Measurements from ENCODE around the gene SPATA3. TPM values are rescaled to one million over a fixed set of nuclear protein-coding genes. Genes with fewer than 3 reads are reported as not detected.
A peak's percentile ranks its signal among the peaks of the same experiment; 100 is the strongest.

SPATA3 gene
- total RNA-seq, 1 experiment from 2014 or later: not detected

DNA sequence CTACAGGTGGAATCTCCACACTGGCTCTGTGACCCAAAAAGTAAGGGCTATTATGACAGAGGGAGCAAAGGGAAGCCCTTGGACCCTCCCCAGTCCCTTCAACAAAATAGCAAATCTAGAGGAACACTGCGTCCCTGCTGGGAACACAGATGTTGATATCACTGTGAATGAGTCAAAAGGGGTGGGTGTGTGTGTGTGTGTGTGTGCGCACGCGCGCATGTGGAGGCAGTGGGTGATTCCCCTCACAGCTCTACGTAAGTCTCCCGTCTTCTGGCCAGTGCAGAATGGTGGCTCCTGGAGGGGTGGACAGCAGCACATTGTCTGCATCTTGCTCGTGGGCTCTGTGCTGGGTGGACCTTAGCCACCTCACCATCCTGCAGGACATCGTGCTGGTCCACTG lies 33.6 kb downstream of the SPATA3 start:
- no peak for DNase-seq (ENCODE audit: low read depth)

DNA sequence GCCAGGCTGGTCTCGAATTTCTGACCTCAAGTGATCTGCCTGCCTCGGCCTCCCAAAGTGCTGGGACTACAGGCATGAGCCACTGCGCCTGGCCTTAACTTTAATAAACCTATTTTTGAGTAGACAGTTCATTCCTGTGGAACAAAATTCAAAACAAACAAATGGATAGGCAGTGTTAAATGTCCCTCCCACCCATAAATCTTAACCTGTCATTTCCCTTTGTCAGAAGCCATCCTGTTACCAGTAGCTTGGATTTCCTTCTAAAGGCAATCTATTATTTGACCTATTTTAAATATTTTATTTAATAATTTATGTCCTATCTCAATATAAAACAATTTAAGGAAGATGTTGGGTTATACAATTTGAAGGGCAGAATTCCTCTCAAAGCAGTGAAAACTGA lies 34.8 kb downstream of the SPATA3 start:
- no peak for DNase-seq (ENCODE audit: low read depth)

DNA sequence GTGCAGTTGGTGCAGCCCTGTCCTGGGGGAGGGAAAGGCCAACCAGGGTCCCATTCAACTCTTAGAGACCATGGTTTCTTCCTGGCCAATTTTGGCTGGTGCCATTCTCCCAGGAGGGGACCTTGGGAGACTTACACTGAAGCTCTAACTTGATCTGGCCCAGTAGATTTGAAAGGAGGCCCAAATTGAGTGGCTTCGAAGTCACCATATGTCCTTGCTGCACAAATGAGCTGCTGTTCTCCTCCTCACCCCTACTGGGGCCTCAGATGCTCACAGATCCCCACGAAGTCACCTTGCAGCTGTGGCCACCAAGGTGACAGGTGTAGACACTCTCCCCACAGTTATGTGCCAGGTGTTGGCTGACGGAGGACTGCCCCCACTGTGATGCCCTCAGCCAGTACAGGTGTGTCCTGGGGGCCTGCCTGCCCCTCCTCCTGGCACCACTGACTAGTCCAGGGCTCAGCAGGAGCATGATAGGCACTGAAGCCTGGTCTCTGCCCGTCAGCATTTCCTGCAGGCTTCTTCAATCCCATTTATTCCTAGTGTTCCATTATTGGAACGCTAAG lies 36.7 kb downstream of the SPATA3 start:
- no peak for DNase-seq (ENCODE audit: low read depth)

DNA sequence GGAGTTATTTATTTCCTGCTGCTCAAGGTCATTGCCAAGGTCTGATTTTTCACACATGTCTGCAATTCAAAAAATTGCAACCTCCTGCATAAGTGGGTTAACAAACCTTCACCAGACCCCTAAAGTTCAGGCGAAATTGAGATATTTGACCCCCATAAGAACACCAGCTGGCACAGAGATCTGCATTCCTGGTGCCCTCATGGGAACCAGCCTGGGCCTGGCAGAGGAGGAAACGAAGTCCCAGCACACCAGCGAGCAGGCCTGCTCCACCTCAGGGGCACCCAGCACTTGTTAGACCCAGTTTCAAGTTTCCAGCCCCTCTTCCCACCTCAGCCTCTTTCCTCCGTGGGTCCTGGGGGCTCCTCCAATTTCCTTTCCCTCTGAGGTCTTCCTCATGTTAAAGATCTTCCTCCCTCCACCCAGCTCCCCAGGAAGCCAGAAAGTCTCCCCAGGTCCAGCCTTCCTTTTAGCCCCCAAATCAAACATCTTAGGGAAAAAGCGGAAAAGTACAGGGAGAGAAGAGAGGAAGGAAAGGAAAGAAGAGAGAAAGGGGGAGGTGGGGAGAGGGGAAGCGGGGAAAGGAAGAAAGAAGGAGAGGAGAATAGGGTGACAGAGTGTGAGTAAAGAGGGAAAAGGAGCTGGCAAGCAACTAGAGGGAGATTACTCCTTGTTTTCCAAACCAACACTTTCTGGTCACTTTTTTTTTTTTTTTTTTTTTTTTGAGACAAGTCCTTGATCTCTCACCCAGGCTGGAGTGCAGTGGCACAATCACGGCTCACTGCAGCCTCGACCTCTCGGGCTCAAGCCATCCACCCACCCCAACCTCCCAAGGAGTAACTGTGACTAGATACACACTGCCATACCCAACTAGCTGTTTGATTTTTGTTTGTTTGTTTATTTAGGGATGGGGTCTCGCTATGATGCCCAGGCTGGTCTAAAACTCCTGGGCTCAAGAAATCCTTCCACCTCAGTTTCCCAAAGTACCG lies 37.5 kb downstream of the SPATA3 start:
- no peak for DNase-seq (ENCODE audit: low read depth)

DNA sequence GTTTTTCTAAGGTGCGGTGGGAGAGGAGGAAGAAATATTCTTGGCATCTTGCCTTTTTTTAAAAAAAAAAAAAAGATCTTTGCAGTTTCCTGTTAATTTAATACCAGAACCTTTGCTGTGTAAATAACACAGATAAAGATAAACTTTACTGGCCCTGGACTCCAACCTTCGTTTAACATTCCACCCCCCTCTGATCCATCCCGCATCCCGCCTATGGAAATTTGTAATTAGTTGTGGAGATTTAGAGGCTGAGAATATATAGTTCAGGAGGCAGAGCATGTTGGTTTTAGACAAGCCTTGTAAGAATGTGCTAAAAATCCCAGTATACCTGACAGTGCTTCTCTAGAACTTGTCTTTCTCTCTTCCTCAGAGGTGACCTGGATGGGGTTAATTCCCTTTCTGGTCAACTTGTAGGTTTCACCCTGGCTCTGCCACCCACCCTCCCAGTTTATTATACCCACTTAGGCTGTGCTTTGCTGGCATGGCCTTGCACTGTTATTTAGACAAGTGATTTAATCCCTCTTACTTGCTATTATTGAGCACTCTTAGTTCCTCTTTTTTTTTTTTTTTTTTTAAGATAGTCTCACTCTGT lies 38.5 kb downstream of the SPATA3 start:
- no peak for DNase-seq (ENCODE audit: low read depth)

DNA sequence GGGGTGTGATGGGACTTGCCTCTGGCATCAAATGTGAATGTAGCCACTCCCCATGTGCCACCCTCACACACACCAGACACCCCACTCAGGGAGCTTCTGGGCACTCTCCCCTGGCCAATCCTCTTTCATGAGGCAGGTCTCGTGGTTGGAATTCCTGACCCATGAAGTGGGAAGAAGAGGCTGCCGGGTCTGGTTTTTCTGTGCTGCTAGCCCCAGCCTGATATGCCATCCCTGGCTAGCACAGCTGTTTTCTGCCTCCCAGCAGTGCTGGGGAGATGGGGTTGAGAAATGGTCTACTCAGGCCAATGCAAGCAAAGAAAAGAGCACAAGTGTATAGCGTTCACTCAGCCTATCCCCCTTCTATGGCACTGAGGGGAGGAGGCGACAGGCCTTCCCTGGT lies 40.2 kb downstream of the SPATA3 start:
- no peak for DNase-seq (ENCODE audit: low read depth)

DNA sequence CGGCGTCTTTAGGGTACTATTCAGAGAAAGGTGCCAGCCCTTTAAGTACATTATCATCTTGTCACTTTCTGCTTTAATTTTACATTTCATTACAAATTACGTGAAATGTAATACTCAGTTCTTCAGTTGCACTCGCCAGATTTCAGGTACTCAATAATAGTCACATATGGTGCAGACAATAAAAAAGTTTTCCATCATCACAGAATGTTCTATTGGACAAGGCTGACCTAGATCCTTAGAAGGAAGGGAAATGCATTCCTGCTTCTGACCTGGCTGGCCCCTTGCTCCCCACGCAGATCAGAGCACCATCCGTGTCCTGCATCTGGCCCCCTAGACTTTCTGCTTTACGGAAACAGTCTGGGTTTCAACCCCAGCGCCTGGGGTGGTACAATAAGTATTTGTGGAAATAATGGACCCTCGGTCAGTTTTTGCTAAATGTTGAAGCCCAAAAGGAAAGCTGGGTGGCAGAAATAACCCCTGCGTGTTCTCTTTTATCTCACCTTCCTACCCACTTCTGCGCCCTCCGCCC lies 40.7 kb downstream of the SPATA3 start:
- no peak for DNase-seq (ENCODE audit: low read depth)

DNA sequence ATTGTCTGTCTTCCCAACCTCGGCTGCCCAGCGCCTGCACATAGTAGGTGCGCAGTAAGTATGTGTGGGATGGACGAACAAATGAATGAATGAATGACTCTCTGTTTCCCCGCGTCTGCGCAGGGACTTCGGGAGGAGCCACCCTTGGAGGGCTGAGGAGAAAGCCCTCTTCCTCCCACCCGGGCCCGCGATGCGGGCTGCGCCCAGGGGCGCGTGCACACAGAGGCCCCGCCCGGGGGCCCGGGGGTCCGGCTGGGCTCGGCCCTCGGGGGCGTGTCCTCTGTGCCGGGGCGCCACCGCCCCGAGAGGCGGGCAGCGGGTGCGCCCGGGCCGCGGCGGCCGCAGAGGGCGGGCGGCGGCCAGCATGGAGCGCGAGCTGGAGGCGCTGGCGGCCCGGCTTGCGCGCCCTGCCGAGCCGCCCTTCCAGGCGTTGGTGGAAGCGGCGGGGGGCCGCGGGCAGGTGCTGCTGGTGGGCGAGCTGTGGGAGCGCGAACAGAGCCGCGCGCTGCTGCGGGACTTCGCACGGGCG lies 41.3 kb downstream of the SPATA3 start, which contains the start of gene C2orf72:
TSS of gene C2orf72 (plus strand) at position 322 of the 529 bp plus-strand sequence. CDS start at position 365, 43 bp downstream.
- no peak for DNase-seq (ENCODE audit: low read depth)

DNA sequence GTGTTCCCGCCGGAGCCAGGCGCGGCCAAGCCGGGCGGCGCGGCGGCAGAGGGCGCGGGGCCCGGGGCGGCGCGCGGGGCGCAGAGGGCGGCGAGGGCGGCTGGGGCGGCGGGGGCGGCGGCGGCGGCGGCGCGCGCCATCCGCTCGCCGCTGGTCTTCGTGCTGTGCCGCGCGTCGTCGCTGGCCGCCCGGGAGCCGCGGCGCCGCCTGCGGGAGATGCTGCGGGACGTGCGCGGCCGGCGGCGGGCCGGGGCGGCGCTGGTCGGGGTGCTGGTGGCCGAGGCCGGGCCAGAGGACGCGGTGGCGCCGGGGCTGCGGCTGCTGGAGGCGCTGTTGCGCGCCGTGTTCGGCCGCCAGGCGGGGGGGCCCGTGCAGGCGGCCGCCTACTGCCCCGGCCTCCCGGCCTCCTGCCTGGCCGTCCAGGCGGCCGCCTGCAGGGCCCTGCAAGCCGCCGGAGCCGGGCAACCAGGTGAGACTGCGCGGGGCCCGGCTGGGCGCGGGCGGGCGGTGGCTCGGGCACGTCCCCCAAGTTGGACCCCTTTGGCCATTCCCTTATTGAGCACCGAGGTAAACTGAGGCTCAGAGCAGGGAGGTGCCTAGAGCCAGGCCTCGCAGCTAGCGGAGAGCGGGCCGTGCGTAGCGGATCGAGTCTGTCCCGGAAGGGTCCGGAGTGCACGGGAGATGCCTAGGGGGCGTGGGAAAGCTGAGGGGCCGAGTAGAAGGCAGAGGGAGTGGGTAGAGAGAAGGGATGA lies 42.0 kb downstream of the SPATA3 start:
- no peak for DNase-seq (ENCODE audit: low read depth)

DNA sequence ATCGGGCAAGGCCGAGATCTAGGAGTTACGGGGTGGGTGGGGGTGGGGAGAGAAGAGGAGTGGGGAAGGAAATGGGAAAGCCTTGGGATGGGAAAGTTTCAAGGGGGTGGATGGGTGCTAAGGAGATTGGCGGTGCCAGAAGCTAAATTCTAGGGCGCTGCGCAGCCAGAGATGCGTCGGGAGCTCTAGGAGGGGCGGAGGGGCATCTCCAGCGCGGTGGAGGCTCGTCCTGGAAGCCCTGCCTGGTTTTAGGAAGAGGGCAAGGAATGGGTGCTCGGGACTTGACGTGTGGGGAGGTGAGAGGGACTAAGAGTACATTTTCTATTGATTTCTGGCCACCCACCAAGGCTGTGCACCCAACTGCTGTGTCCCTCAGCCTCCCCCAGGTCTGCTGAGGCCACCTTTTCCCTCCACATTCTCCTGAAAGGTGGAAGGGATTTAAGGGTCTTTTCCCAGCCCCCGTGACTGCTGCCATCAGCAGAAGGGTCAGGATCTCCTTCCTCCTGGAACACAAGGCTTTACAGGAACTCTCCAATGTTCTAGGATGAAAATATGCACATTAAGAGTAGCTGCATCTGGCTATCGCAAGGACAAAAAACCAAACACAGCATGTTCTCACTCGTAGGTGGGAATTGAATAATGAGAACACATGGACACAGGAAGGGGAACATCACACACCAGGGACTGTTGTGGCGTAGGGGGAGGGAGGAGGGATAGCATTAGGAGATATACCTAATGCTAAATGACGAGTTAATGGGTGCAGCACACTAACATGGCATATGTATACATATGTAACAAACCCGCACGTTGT lies 42.8 kb downstream of the SPATA3 start:
- DNase-seq (ENCODE audit: low read depth): no peak

DNA sequence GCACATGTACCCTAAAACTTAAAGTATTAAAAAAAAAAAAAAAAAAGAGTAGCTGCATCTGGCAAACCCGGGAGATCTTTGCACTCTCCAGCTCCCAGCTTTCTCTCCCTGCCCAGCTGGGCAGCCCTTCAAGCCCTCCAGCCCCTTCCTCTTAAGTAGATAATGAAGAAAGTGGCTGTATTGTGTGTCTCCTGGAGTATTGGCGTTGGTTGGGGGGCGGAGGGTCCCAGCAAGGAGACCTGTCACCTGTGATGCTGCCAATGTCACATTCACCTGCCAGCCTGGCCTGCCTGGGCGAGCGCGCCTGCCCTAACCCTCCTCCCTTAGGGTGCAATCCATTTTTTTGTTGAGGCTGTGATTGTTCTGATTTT lies 43.4 kb downstream of the SPATA3 start:
- no peak for DNase-seq (ENCODE audit: low read depth)

DNA sequence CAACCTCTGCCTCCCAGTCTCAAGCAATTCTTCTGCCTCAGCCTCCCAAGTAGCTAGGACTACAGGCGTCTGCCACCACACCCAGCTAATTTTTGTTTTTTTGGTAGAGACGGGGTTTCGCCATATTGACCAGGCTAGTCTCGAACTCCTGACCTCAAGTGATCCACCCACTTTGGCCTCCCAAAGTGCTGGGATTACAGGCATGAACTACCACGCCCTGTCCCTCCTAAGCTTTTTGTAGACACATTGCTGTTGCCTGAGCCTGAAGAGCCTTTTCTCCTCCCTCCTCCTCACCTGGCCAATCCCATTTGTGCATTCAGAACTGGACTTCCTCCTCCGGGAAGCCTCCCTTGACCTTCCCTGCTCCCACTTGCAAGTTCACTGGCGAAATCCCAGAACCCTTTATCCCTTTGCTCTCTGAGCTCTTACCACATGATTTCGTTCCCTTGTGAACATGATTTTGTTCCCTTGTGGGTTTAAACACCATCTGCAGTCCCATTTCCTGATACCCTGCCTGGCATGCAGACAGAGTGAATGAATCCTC lies 44.0 kb downstream of the SPATA3 start:
- no peak for DNase-seq (ENCODE audit: low read depth)

DNA sequence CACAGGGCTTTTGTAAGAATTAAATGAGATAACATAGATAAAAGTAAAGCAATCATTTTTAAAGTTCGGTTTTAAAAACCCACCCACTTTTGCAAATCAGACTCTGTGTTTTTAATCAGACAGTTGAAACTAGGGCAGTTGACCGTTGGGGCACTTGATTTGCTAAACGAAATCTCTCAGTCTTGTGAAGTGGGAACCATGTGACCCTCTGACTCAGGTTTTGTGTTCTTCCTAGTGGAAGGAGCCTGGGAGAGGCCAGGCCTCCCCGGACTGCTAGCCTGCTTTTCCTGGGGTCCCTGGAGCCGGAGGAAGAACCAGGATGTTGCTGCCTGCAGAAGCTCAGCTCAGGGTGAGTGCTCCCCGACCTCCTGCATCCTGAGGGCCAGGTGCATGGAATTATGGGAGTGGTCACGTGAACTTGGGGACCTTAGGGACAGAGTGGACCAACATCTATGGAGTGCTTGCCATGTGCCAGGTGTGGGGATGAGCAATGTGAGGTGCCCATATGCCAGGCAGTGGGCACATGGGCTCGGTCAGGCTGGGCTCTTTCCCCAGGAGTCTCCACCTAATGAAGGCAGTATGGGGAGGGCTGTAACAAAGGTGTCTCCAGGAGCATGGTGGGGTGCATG lies 45.3 kb downstream of the SPATA3 start:
- peak; percentile 38 for DNase-seq (ENCODE audit: low read depth)

DNA sequence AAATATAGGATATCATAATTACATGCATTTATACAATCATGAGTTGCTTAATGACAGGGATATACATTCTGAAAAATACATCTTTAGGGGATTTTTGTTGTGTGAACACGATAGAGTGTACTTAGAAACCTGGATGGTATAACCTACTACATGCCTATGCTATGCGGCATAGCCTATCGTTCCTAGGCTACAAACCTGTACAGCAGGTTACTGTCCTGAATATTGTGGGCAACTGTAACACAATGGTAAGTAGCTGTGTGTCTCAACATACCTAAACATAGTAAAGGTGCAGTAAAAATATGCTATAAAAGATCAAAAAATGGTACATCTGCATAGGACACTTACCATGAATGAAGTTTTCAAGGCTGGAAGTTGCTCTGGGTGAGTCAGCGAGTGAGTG lies 47.9 kb downstream of the SPATA3 start:
- DNase-seq (ENCODE audit: low read depth): no peak

DNA sequence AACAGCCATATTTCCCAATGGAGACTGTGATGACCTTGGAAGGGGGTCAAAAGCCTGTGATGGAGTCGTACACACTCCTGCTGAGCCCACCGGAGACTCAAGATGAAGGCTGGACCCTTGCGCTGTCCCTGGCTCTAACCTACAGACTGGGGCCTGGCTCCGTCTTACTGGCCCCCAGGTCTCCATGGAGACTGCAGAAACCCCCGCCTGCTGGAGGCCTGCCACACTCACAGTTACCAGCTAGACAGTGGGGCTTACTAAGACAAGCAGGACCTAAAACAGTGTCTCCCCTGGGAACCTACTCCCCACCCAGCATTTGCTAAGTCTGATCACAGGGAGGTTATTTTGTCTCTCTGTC lies 51.0 kb downstream of the SPATA3 start:
- DNase-seq (ENCODE audit: low read depth): no peak

DNA sequence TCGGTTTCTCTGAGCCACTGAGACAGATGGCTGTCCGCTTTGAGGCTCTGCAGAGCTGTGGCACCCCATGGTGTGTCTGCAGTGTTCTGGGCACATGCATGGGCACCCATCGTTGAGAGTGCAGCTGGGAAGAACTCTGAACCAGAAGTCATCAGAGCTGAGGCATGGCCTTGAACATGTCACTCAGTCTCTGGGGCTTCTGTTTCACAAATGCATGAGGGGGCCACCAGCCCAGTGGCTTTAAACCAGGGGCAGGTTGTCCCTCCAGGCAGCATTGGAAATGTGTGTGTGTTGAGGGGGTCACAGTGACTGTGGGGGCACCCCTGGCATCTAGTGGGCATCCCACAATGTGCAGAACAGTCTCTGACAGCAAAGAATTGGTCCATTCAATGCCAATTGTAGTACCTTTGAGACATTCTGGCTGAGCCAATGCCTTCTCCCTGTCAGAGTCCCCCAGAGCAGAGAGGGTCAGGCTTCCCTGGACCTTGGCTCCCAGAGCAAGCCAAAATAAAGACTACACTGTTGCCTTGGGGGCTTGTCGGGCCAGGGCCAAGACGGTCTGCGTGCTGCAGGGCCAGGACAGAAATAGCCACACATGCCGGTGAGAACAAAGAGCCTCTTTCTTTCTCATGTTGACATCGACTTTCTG lies 51.5 kb downstream of the SPATA3 start:
- DNase-seq (ENCODE audit: low read depth): peak; percentile 47

DNA sequence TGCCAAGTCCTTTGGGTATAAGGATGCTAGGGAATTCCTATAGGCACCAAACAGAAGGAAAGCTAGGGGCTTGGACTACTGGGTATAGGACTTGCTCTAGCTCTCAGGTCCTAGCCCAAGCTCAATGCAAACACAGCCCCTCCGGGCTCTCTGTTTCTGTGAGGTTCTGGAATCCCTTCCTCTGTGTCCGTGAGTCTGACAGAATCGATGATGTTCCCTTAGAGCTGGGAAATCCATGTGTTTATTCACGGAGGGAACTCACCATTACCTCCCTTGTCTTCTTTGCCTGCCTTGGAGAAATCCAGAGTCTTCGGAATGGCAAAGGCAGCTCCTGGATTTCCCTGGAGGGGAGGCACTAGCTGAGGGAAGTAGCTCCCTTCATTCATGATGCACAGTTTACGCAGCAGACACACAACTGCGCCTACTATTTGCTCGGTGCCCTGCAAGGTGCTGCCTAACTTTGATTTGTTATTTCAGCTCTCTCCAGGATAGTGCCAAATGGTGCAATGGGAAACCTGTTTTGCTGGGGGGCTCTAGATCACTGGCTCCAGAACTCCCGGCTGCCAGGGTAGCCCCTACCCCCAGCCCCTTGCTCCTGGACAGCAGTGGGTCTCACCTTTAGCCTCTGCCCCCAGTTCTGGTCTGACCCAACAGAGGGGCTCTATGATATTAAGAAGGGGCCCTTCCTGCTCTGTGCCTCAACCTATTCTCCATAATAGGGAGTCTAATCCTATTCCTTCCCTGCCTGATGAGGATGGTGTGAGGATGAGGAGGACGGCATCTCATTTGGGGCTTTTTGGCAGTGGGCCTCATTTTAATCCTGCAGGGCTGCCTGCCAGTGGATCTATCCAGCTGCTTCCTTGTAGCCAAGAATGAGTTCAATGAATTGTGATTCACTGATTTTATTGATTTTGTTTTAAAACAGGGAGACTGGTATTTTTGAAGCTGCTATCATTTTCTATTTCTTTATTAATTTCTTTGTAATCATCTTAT lies 52.3 kb downstream of the SPATA3 start:
- DNase-seq (ENCODE audit: low read depth): no peak
